IPS-18c (cell line): ENCODE results near the gene MTMR6.

Experiments
- H3K4me3 ChIP-seq: 2 replicates; pipeline ENCODE4 v1.7.0; 2013; ENCODE audit warnings: low read depth, mild to moderate bottlenecking, low read length, moderate library complexity; ENCODE audit not compliant: insufficient read depth
- H3K9me3 ChIP-seq: one replicate; pipeline ENCODE4 v1.6.1; 2013; ENCODE audit warnings: mild to moderate bottlenecking, low read length, moderate library complexity; ENCODE audit not compliant: control insufficient read depth, insufficient read depth

Gene MTMR6

DNA sequence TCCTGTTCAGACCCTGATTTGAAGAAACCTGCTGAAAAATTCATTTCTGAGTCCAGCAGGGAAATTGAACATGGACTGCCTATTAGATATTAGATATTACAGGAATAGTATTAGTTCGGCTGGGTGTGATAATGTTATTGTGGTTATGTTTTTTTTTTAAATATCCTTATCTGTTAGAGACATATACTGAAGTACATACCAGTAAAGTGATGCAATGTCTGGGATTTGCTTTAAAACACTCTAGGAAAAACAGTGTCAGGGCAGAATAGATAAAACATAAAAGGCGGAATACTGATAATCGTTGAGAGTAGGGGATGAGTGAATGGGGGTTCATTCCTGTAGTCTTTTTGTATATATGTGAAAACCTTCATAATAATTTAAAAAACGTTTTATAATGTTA lies 86.5 kb downstream of the MTMR6 start:
- Histone ChIP-seq H3K4me3 (no peak overlapping the region), H3K9me3 (no peaks in the 10 kb centered on the region)

DNA sequence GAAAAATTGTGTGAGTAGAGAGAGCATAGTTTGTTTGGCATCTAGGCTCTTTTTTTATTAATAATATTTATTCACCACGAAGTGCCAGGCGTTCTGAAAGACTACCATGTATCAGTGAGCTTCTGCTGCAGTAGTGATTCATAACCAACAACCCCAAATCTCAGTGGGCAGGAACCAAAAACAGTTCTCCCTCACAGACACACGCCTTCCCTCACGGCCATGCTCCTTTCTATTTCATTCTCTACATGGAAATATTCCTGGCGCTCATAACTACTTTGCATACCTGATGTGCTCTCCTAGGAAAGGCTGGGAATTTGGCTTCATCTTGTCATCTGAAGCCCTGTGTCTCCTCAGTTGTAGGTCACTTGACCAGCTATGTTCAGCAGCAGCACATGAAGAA lies 88.6 kb downstream of the MTMR6 start:
- H3K9me3 ChIP-seq, result no peaks in the 10 kb centered on the region
- H3K4me3 ChIP-seq, result no peak overlapping the region

GRCh38 chr13:25196971-25197370 lies 90.3 kb downstream of the MTMR6 start:
- Histone ChIP-seq H3K4me3 (no peak overlapping the region), H3K9me3 (no peaks in the 10 kb centered on the region)
